Common myeloid progenitor, CD34-positive (primary cell): ENCODE results near the gene METTL5. TPM values are rescaled to one million over a fixed set of nuclear protein-coding genes. Genes with fewer than 3 reads are reported as not detected.
A peak's percentile ranks its signal among the peaks of the same experiment; 100 is the strongest.
"Not testable (repeated sequence)": the region's sequence is repeated elsewhere in the genome, so short reads cannot be mapped to it uniquely, and the experiment has no call there.

Source experiments
- CTCF ChIA-PET: fragments of 350-600 bp; sonication (Branson Sonifier 250); formaldehyde crosslinking; loops from one replicate; lab custom pipeline; 2021; ENCODE audit warnings: antibody characterized with exemption; lab: Charles Lee
- POLR2A ChIA-PET: fragments of 350-600 bp; sonication (Branson Sonifier 250); formaldehyde crosslinking; loops from one replicate; lab custom pipeline; 2021; ENCODE audit warnings: antibody characterized with exemption; lab: Charles Lee
- DNase-seq, 3 donors: peaks; one replicate each; pipeline versions ENCODE4 v3.0.0 to v3.0.0-alpha.2; 2013
- H3K27ac ChIP-seq, 2 experiments: 1 replicate in 1 of 2; 2 replicates in 1 of 2; pipeline ENCODE4 v1.7.0; 2013; ENCODE audit warnings: inconsistent platforms in 2 of 2, low read length in 2 of 2, mild to moderate bottlenecking in 2 of 2, low read depth in 1 of 2, moderate library complexity in 1 of 2; ENCODE audit not compliant: severe bottlenecking in 2 of 2, insufficient read depth in 1 of 2, poor library complexity in 1 of 2
- H3K27me3 ChIP-seq, 5 experiments: replicated peaks in 2 of 5; 1 replicate in 3 of 5; 2 replicates in 2 of 5; pipeline versions ENCODE4 v1.6.1 to v1.7.0; 2013; ENCODE audit warnings: low read length in 4 of 5, mild to moderate bottlenecking in 2 of 5, moderate library complexity in 2 of 5, inconsistent platforms in 1 of 5; ENCODE audit not compliant: insufficient read depth in 5 of 5, control insufficient read depth in 4 of 5
- H3K36me3 ChIP-seq, 4 experiments: 1 replicate in 2 of 4; 2 replicates in 2 of 4; pipeline versions ENCODE4 v1.6.1 to v1.7.0; 2013; ENCODE audit warnings: low read length in 3 of 4, control low read depth in 1 of 4, mild to moderate bottlenecking in 1 of 4; ENCODE audit not compliant: control insufficient read depth in 4 of 4, insufficient read depth in 4 of 4
- H3K4me1 ChIP-seq, 4 experiments: 1 replicate in 3 of 4; 2 replicates in 1 of 4; pipeline versions ENCODE4 v1.6.1 to v1.7.1; 2013; ENCODE audit warnings: low read length in 3 of 4, mild to moderate bottlenecking in 3 of 4, control low read depth in 1 of 4, inconsistent platforms in 1 of 4, moderate library complexity in 1 of 4; ENCODE audit not compliant: control insufficient read depth in 4 of 4, insufficient read depth in 4 of 4; ENCODE audit errors: control extremely low read depth in 1 of 4
- H3K4me3 ChIP-seq, 7 experiments: 1 replicate in 4 of 7; 2 replicates in 3 of 7; pipeline versions ENCODE4 v1.5.1 to v1.7.0; 2013; ENCODE audit warnings: mild to moderate bottlenecking in 7 of 7, low read length in 6 of 7, moderate library complexity in 6 of 7, inconsistent platforms in 2 of 7, low read depth in 2 of 7, control low read depth in 1 of 7; ENCODE audit not compliant: insufficient read depth in 4 of 7, control insufficient read depth in 1 of 7; ENCODE audit errors: extremely low read depth in 1 of 7
- H3K9me3 ChIP-seq, 5 experiments: 1 replicate in 4 of 5; 2 replicates in 1 of 5; pipeline versions ENCODE4 v1.6.1 to v1.7.1; 2013; ENCODE audit warnings: low read length in 4 of 5, mild to moderate bottlenecking in 2 of 5, inconsistent platforms in 1 of 5, low read depth in 1 of 5, moderate library complexity in 1 of 5; ENCODE audit not compliant: control insufficient read depth in 4 of 5, insufficient read depth in 2 of 5; ENCODE audit errors: control extremely low read depth in 1 of 5
- WGBS: methylation state at CpG from one replicate; pipeline ENCODE4 v1.1.5; 2013; ENCODE audit not compliant: insufficient coverage; 5-methylcytosine and 5-hydroxymethylcytosine counted together
- polyA plus RNA-seq: library from polyadenylated mRNA; unstranded; fragments of 120-200 nt; gene quantifications from one replicate; pipeline ENCODE4 v1.2.1, GENCODE V29; 2013

METTL5 gene
- 60.5 TPM for polyA plus RNA-seq

- H3K36me3 ChIP-seq: peaks cover 4 to 9% (median 9%) of the 10 kb centered on the region in 4 experiments
- peaks cover 10 to 44% (median 33%) of the 10 kb centered on the region in 4 experiments for H3K4me1 ChIP-seq
- ChIA-PET POLR2A (interaction anchor here (0.7 kb wide), 1 partner anchor 1129 kb away, joined by 3 read pairs; no protein-coding TSS in a partner anchor), CTCF (interaction anchor here (0.5 to 2.7 kb wide), 13 partner anchors 9 to 262 kb away, joined by 3 to 12 read pairs (median 3); no protein-coding TSS in a partner anchor)
- peak within 1 kb of the TSS; percentile 66 to 86 for H3K27ac ChIP-seq
- no peaks in the 10 kb centered on the region for H3K9me3 ChIP-seq
- no peaks in the 10 kb centered on the region for H3K27me3 ChIP-seq
- peak within 1 kb of the TSS; percentile 81 to 92 (median 89) for H3K4me3 ChIP-seq
- DNase-seq: peak; percentile 77 to 79 (median 78)
- WGBS: under 1% methylated on average over 47 of the region's 61 CpGs
These were observed at the start of gene METTL5 for GRCh38 chr2:169824373-169825333. Gene METTL5 (minus strand): TSS chr2:169824905. CDS start chr2:169824597, 308 bp downstream.

GRCh38 chr2:169871994-169872393, 47.3 kb upstream of the METTL5 start:
- no peaks in the 10 kb centered on the region for H3K9me3 ChIP-seq
- peaks cover 0 to 6% (median 0%) of the 10 kb centered on the region in 4 experiments for H3K36me3 ChIP-seq
- no peaks in the 10 kb centered on the region for H3K27me3 ChIP-seq
- DNase-seq: no peak
- peaks cover 0 to 5% (median 1%) of the 10 kb centered on the region in 4 experiments for H3K4me1 ChIP-seq
- H3K4me3 ChIP-seq: no peak overlapping the region
- POLR2A ChIA-PET: no interaction called here
- WGBS: no CpG with 5 or more reads among the region's 1 CpG
- CTCF ChIA-PET: no interaction called here
- no peak overlapping the region for H3K27ac ChIP-seq

- CTCF ChIA-PET: interaction anchor here (0.6 kb wide), 2 partner anchors 128 to 265 kb away, joined by 3 read pairs; no protein-coding TSS in a partner anchor
- H3K4me1 ChIP-seq: not testable (repeated sequence)
These were observed 46.7 kb upstream of the METTL5 start for GRCh38 chr2:169871369-169871768.

GRCh38 chr2:169868951-169869350, 44.2 kb upstream of the METTL5 start:
- Histone ChIP-seq H3K27me3 (no peaks in the 10 kb centered on the region), H3K4me3 (no peak overlapping the region), H3K36me3 (no peaks in the 10 kb centered on the region), H3K27ac (no peak overlapping the region), H3K9me3 (no peaks in the 10 kb centered on the region), H3K4me1 (no peaks in the 10 kb centered on the region)
- 100% methylated on average over 4 of the region's 7 CpGs for WGBS
- no peak for DNase-seq
- ChIA-PET CTCF (interaction anchor here (1.1 to 1.3 kb wide), 2 partner anchors 9 to 41 kb away, joined by 3 read pairs; no protein-coding TSS in a partner anchor), POLR2A (no interaction called here)

More at GRCh38 chr2:169871369-169871768, 46.7 kb upstream of the METTL5 start:
- H3K9me3 ChIP-seq, H3K36me3 ChIP-seq, POLR2A ChIA-PET, DNase-seq, H3K27me3 ChIP-seq, H3K4me3 ChIP-seq, H3K27ac ChIP-seq: not testable (repeated sequence)
- no CpG with 5 or more reads among the region's 9 CpGs for WGBS

GRCh38 chr2:169867579-169867978, 42.9 kb upstream of the METTL5 start:
- Histone ChIP-seq H3K9me3 (no peaks in the 10 kb centered on the region), H3K27ac (no peak overlapping the region), H3K36me3 (no peaks in the 10 kb centered on the region), H3K4me1 (no peaks in the 10 kb centered on the region), H3K4me3 (no peak overlapping the region), H3K27me3 (no peaks in the 10 kb centered on the region)
- ChIA-PET CTCF (no interaction called here), POLR2A (no interaction called here)
- WGBS: no CpG with 5 or more reads among the region's 3 CpGs
- no peak for DNase-seq

- H3K36me3 ChIP-seq, DNase-seq, POLR2A ChIA-PET, H3K27ac ChIP-seq, H3K4me1 ChIP-seq, H3K27me3 ChIP-seq, H3K4me3 ChIP-seq, H3K9me3 ChIP-seq: not testable (repeated sequence)
- no CpG with 5 or more reads among the region's 6 CpGs for WGBS
- CTCF ChIA-PET: interaction anchor here (1.1 to 1.9 kb wide), 3 partner anchors 11 to 26 kb away, joined by 3 to 7 read pairs (median 4); no protein-coding TSS in a partner anchor
These were observed 41.5 kb upstream of the METTL5 start for GRCh38 chr2:169866230-169866629.
